ENCODE measurements around the gene RAB40C. TPM values are rescaled to one million over a fixed set of nuclear protein-coding genes. Genes with fewer than 3 reads are reported as not detected.

The RAB40C gene
- total and polyA plus RNA-seq, 5 donors = 10.9 to 13.4 (median 12.4) TPM

DNA sequence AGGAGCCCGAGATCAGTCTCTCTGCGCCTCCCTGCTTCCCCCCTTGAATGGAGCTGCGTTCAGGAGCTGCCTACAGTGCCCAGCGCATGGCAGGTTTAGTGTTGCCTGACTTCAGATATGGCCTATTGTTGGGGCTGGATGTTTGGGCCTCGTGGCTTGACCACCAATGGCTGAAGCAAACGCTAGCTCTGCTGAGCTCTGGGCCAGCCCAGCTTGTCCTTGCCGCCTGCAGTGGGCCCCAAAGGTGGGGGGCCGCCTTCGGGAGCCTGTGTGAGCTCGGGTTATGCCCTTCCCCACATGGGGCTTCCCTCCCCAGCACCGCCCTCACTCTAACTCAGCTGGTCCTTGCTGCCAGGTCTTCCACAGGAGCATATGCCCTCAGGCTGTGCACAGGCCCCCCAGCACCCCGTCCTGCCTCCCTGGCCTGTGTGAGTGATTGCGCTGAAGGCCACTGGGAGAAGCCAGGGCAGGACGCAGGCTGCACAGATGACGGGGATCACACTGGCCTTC, 48.2 kb downstream of the RAB40C start:
- intact Hi-C loops (cut with DNase I) = no loop called here
- WGBS = 82% methylated on average over 15 of the region's 15 CpGs

DNA sequence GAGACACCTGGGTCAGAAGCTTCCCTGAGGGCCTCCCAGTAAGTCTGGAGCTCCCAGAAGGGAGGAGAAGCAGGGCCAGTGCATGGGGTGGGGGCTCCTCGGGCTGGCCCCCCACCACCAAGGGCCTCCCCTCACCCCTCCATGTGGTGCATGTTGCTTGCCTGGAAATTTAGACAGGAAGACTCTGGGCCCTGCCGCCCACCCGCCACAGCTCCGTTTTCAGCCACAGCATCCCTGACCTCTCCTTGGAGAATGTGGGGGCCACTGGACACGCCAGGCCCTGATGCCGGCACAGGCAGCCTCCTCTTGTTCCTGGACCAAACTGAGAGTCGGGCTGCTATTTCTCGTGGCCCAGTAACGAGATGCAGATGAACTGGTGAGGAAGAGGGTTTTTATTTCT, 49.0 kb downstream of the RAB40C start:
- intact Hi-C loops (cut with DNase I) = no loop called here
- Histone ChIP-seq H3K27ac (ENCODE audit: low read length) (peak overlapping the region; percentile 14), H3K27me3 (ENCODE audit: control insufficient read depth, insufficient read depth) (no peaks in the 10 kb centered on the region), H3K9me3 (ENCODE audit: control insufficient read depth, low read length) (no peaks in the 10 kb centered on the region), H3K4me1 (ENCODE audit: control insufficient read depth, insufficient read depth, low read length) (peaks cover 5% of the 10 kb centered on the region), H3K4me3 (ENCODE audit: low read length) (no peak overlapping the region)
- peak in 1 of 3 donors; percentile 53 for DNase-seq
- WGBS = 80% methylated on average over 9 of the region's 9 CpGs
- ATAC-seq = no peak

More for the DNA sequence above, 48.2 kb downstream of the RAB40C start:
- Histone ChIP-seq H3K27me3 (ENCODE audit: control insufficient read depth, insufficient read depth) (no peaks in the 10 kb centered on the region), H3K4me3 (ENCODE audit: low read length) (no peak overlapping the region), H3K9me3 (ENCODE audit: control insufficient read depth, low read length) (no peaks in the 10 kb centered on the region), H3K27ac (ENCODE audit: low read length) (peak overlapping the region; percentile 44), H3K4me1 (ENCODE audit: control insufficient read depth, insufficient read depth, low read length) (peaks cover 5% of the 10 kb centered on the region)
- DNase-seq = peak in 1 of 3 donors; percentile 73
- no peak for ATAC-seq

DNA sequence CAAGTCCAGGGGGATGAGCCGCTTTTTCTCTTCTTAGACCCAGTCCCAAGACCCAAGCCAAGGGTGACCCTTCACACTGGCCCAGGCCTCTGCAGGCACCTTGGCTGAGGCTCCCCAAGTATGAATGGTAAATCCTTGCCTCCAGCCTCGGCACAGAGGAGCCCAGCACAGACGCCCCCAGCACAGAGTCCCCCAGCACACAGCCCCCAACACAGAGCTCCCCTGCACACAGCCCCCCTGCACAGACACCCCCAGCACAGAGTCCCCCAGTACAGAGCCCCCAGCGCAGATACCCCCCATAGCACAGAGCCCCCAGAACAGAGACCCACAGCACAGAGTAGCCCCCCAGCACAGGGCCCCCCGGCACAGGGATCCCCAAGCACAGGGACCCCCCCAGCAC, 50.7 kb downstream of the RAB40C start:
- ATAC-seq (no peak), DNase-seq (no peak)
- intact Hi-C loops (cut with DNase I) = no loop called here
- WGBS = 94% methylated on average over 5 of the region's 5 CpGs
- Histone ChIP-seq H3K4me1 (ENCODE audit: control insufficient read depth, insufficient read depth, low read length) (peaks cover 3% of the 10 kb centered on the region), H3K27me3 (ENCODE audit: control insufficient read depth, insufficient read depth) (no peaks in the 10 kb centered on the region), H3K4me3 (ENCODE audit: low read length) (peak overlapping the region; percentile 72), H3K27ac (ENCODE audit: low read length) (no peak overlapping the region), H3K9me3 (ENCODE audit: control insufficient read depth, low read length) (no peaks in the 10 kb centered on the region)

DNA sequence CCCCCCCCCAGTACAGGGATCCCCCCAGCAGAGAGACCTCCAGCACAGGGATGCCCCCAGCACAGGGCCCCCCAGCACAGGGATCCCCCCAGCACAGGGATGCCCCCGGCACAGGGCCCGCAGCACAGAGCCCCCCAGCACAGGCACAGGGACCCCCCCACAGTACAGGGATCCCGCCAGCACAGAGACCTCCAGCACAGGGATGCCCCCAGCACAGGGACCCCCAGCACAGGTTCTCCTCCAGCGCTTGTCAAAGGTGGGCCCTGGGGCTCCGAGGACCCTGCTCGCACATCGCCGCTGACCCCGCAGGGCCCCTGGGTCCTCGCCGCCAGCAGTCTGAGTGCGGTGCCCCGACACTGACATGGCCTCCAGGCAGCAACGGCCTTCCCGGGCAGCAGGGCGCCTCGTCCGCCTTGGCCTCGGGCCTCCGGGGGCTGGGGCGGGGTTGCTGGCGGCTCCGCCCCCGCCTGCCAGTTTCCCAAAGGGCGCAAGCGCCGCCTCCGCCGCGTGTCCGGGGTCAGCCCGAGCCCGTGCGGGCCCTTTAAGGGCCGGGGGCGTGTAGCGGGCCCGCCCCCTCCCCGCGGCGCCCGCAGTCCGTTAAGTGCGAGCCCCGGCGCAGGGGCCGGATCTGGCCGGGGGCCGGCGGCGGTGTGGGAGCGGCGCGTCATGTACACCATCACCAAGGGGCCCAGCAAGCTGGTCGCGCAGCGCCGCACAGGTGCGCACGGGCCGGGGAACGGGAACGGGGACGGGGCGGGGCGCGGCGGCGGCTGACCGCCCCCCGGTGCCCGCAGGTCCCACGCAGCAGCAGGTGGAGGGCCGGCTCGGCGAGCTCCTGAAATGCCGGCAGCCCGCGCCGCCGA, 51.7 kb downstream of the RAB40C start, which contains the start of gene MCRIP2:
TSS of gene MCRIP2 (plus strand) at position 503 of the 863 bp plus-strand sequence. CDS start at position 667, 164 bp downstream.
- peaks cover 3% of the 10 kb centered on the region for H3K4me1 ChIP-seq (ENCODE audit: control insufficient read depth, insufficient read depth, low read length)
- DNase-seq (peak; percentile 89 to 96 (median 96)), ATAC-seq (peak; percentile 67 to 76)
- no peaks in the 10 kb centered on the region for H3K9me3 ChIP-seq (ENCODE audit: control insufficient read depth, low read length)
- intact Hi-C loops (cut with DNase I) = no loop called here
- peak within 1 kb of the TSS; percentile 72 for H3K4me3 ChIP-seq (ENCODE audit: low read length)
- no peaks in the 10 kb centered on the region for H3K27me3 ChIP-seq (ENCODE audit: control insufficient read depth, insufficient read depth)
- peak within 1 kb of the TSS; percentile 98 for H3K27ac ChIP-seq (ENCODE audit: low read length)
- WGBS = 2% methylated on average over 81 of the region's 81 CpGs

DNA sequence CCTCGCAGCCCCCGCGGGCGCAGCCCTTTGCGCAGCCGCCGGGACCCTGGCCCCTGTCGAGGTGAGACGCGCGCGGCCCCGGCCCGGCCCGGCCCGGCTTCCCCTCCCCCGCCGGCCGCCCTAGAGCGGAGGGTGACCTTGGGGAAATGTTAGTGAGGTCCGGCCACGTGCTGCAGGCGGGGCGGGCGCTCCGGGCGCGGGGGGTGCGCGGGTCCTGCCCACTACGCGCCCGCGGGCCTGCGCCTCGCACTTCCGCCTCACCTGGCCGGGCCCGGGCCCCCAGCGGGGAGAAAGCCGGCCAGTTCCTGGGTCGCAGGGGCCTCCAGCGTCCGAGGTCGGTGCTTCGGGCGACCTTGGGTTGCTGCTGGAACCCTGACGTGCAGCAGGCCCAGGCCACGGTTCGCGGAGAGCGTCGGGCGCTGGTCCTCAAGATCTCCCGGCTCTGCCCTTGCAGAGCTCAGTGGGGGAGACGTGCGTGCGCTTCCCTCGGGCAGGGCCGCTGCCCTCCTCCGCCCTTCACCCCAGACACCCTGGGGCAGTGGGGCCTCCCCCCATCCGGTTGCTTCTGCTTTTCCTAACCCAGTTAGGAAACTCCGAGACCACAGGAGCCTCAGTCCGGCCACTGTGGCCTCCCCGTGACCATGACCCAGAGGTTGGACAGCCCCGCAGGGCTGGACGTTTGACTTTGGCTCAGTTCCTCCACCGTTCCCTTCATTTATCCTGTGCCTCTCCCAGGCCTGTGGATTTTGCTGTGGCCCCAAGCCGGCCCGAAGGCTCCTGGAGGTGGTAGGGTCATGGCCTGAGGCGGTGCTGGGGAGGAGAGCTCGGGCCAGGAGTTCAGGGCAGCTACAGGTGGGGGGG, 52.6 kb downstream of the RAB40C start:
- H3K4me3 ChIP-seq (ENCODE audit: low read length) = peak overlapping the region; percentile 72
- intact Hi-C loops (cut with DNase I) = no loop called here
- 5% methylated on average over 72 of the region's 72 CpGs for WGBS
- DNase-seq (peak in 2 of 3 donors; percentile 83 to 86), ATAC-seq (peak; percentile 11 to 41)
- H3K4me1 ChIP-seq (ENCODE audit: control insufficient read depth, insufficient read depth, low read length) = peaks cover 2% of the 10 kb centered on the region
- peak overlapping the region; percentile 71 for H3K27ac ChIP-seq (ENCODE audit: low read length)
- no peaks in the 10 kb centered on the region for H3K9me3 ChIP-seq (ENCODE audit: control insufficient read depth, low read length)
- no peaks in the 10 kb centered on the region for H3K27me3 ChIP-seq (ENCODE audit: control insufficient read depth, insufficient read depth)

DNA sequence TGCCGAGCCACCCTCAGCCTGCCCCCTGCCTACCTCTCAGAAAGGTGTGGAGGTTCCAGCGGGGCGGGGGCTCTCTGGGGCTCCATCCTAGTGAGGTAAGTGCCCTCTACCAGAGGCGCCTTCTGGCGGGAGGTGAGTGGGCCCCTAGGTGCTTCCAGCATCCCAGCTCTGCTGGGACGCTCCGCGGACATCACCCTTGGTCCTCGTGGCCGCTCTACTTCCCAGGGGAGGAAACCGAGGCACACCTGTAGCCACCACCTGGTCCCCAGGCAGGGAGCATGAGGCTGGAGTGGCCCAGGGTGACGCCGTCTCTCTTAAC, 53.1 kb downstream of the RAB40C start:
- WGBS = 86% methylated on average over 13 of the region's 13 CpGs
- peaks cover 1% of the 10 kb centered on the region for H3K4me1 ChIP-seq (ENCODE audit: control insufficient read depth, insufficient read depth, low read length)
- H3K9me3 ChIP-seq (ENCODE audit: control insufficient read depth, low read length) = no peaks in the 10 kb centered on the region
- H3K4me3 ChIP-seq (ENCODE audit: low read length) = peak overlapping the region; percentile 72
- intact Hi-C loops (cut with DNase I) = no loop called here
- no peaks in the 10 kb centered on the region for H3K27me3 ChIP-seq (ENCODE audit: control insufficient read depth, insufficient read depth)
- ATAC-seq (no peak), DNase-seq (no peak)
- peak overlapping the region; percentile 71 for H3K27ac ChIP-seq (ENCODE audit: low read length)

DNA sequence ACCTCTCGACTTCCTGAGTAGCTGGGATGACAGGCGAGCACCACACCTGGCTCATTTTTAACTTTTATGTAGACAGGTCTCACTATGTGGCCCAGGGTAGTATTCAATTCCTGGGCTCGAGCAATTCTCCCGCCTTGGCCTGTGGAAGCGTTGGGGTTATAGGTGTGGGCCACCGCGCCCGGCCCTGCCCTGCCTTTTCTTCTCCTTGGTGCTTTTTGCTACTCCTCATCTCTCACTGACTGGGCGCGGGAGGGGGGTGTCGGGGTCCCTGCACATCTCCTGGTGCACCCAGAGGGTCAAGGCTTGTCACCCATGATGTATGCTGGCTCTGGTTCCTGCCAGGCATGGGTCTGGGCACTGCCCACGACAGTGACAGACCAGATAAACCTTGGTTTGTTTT, 54.7 kb downstream of the RAB40C start:
- Histone ChIP-seq H3K4me1 (ENCODE audit: control insufficient read depth, insufficient read depth, low read length) (peaks cover 3% of the 10 kb centered on the region), H3K9me3 (ENCODE audit: control insufficient read depth, low read length) (no peaks in the 10 kb centered on the region), H3K4me3 (ENCODE audit: low read length) (no peak overlapping the region), H3K27me3 (ENCODE audit: control insufficient read depth, insufficient read depth) (no peaks in the 10 kb centered on the region), H3K27ac (ENCODE audit: low read length) (no peak overlapping the region)
- ATAC-seq = no peak
- WGBS = 86% methylated on average over 12 of the region's 12 CpGs
- intact Hi-C loops (cut with DNase I) = no loop called here
- DNase-seq = no peak

DNA sequence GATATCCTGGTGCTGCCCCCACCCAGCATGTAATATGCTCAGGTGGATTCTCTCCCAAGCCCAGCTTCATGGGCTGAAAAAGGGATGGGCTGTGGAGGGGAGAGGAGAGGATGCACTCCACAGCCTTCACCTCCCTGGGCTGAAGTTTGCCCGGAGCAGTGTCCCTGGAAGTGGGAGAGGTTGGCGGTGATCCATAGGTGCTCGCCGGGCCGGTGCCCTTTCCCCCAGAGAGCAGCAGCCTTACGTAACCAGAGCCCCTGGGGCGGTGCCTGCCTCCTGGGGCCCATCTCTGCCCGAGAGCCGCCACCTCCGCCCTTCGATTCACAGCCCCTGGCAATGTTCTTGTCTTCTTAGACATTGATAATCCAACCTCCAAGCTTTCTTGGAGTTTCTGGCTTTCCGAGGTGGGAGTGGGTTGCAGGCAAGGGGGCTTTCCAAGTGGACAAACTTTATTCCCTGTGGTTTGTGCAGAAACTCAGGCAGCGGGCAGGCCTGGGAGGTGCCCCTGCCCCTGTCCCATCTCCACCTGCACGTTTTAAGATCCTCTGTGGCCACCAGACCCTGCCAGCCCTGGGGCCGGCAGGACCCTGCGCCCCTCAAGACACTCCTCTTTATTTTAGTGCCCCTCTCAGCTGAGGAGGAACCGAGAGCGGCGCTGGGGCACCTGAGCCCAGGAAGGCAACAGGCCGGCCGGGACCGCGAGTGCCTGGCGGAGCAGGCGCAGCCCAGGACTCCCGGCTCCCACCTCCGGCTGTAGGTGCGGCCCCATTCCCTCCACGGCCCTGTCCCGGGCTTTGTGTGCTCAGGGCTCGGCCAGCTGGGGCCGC, 56.2 kb downstream of the RAB40C start:
- no peak for ATAC-seq
- H3K27ac ChIP-seq (ENCODE audit: low read length) = peak overlapping the region; percentile 22
- intact Hi-C loops (cut with DNase I) = no loop called here

DNA sequence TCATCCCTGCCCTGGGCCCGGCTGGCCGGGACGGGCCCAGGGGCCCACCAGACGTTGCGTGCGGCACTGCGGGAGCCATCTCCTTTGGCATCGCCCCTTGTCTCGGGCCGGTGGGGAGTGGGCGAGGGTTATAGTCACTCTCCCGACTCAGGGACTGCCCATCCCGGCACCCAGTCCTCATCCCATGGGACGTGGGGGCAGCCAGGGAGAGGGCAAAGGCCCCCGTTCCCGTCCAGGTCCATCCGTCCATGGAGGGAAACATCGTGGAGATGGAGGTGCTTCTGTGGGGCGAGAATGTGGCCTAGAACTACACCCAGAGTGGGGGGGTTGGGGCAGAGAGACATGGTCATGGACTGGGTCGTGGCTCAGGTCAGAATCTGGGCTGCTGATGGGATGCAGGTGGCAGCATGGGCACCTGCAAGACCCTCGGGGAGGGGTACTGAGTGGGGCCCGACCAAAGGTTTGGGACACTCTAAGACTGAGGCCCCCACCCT, 56.9 kb downstream of the RAB40C start:
- peak overlapping the region; percentile 22 for H3K27ac ChIP-seq (ENCODE audit: low read length)
- H3K4me1 ChIP-seq (ENCODE audit: control insufficient read depth, insufficient read depth, low read length) = peaks cover 3% of the 10 kb centered on the region
- ATAC-seq (no peak), DNase-seq (no peak)
- intact Hi-C loops (cut with DNase I) = no loop called here
- 81% methylated on average over 22 of the region's 22 CpGs for WGBS
- no peaks in the 10 kb centered on the region for H3K27me3 ChIP-seq (ENCODE audit: control insufficient read depth, insufficient read depth)
- H3K4me3 ChIP-seq (ENCODE audit: low read length) = no peak overlapping the region
- no peaks in the 10 kb centered on the region for H3K9me3 ChIP-seq (ENCODE audit: control insufficient read depth, low read length)

More for the DNA sequence above, 56.2 kb downstream of the RAB40C start:
- Histone ChIP-seq H3K27me3 (ENCODE audit: control insufficient read depth, insufficient read depth) (no peaks in the 10 kb centered on the region), H3K9me3 (ENCODE audit: control insufficient read depth, low read length) (no peaks in the 10 kb centered on the region), H3K4me1 (ENCODE audit: control insufficient read depth, insufficient read depth, low read length) (peaks cover 3% of the 10 kb centered on the region), H3K4me3 (ENCODE audit: low read length) (no peak overlapping the region)
- WGBS = 72% methylated on average over 32 of the region's 32 CpGs
- DNase-seq = no peak

DNA sequence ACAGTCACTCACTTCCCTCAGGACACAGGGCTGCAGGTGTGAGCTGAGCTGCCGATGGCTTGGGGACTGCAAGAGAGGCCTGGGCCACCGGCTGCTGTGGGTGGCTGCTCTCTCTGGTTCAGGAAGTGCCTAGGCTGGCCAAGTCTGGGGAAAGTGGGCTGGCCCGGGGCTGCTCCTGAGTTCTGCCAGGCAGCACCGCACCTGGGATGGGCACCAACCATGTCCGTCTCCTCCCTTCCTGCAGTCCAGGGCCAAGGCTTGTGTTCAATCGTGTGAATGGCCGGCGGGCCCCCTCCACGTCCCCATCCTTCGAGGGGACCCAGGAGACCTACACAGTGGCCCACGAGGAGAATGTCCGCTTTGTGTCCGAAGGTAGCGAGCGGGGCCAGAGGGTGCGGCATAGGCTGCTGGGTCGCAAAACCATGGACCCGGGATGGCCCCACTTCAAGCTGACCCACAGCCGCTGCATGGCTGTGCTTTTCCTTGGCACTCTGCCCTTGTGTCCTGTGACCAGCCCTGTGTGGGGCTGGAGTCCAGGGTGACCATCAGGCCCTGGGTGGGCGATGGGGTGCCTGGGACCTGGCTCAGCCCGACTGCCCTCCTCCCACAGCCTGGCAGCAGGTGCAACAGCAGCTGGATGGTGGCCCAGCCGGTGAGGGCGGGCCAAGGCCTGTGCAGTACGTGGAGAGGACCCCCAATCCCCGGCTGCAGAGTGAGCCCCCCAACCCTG, 57.5 kb downstream of the RAB40C start:
- intact Hi-C loops (cut with DNase I) = no loop called here
- Histone ChIP-seq H3K27me3 (ENCODE audit: control insufficient read depth, insufficient read depth) (no peaks in the 10 kb centered on the region), H3K4me3 (ENCODE audit: low read length) (no peak overlapping the region), H3K9me3 (ENCODE audit: control insufficient read depth, low read length) (no peaks in the 10 kb centered on the region), H3K4me1 (ENCODE audit: control insufficient read depth, insufficient read depth, low read length) (peaks cover 3% of the 10 kb centered on the region), H3K27ac (ENCODE audit: low read length) (peak overlapping the region; percentile 22)
- DNase-seq = no peak
- ATAC-seq = peak in 1 of 2 donors; percentile 1
- 75% methylated on average over 25 of the region's 25 CpGs for WGBS

All from right cardiac atrium (tissue), 5 donors.